K562 (cell line): ENCODE data around the gene HS6ST1. TPM values are rescaled to one million over a fixed set of nuclear protein-coding genes. Genes with fewer than 3 reads are reported as not detected.

Experiments used
- ATAC-seq: fragments of 200-7000 bp; cut with Tn5 transposase; 3 replicates; pipeline ENCODE4 v1.9.1; 2020; ENCODE audit warnings: moderate library complexity
- BruUV-seq: library from RNA; stranded (reverse); fragments of 400-500 nt; replicated peaks from 2 replicates; lab custom pipeline; 2021; lab: Mats Ljungman, UMichigan
- CTCF ChIA-PET: fragments of 300-600 bp; formaldehyde crosslinking; extraction: SDS; loops from one replicate; lab custom pipeline; 2021; ENCODE audit warnings: low intra/inter-chr PET ratio; lab: Yijun Ruan, JAX
- POLR2A ChIA-PET: fragments of 300-600, 350-650 bp; sonication (Branson Sonifier 250); formaldehyde crosslinking; extraction: SDS; loops from one replicate; lab custom pipeline; 2021; ENCODE audit warnings: antibody characterized with exemption, inconsistent platforms; lab: Yijun Ruan, JAX
- DNase-seq, 4 experiments: peaks; one replicate each; pipeline versions ENCODE4 v3.0.0 to v3.0.0-alpha.2; 2011 to 2018; ENCODE audit warnings: low spot score in 3 of 4, mixed read lengths in 3 of 4; ENCODE audit errors: extremely low read depth in 1 of 4
- FAIRE-seq: peaks from 2 replicates; lab custom pipeline; 2011; peaks lifted over from hg19 to GRCh38; lab: Jason Lieb, UNC
- H2AFZ ChIP-seq: 2 replicates; pipeline ENCODE4 v1.6.0; 2011; ENCODE audit warnings: low read depth, low read length, control low read depth, inconsistent platforms
- H3K27ac ChIP-seq: fragments of 200-600 bp; 3 replicates; pipeline ENCODE4 v1.8.0; 2011; ENCODE audit warnings: low read depth, mild to moderate bottlenecking, control low read depth, inconsistent platforms, low read length, moderate library complexity, mixed read lengths; ENCODE audit errors: extremely low read depth
- H3K27me3 ChIP-seq, 2 experiments: fragments of 300-600 bp in 1 of 2; 2 replicates in 1 of 2; 3 replicates in 1 of 2; pipeline versions ENCODE4 v1.6.0 to v1.8.0; 2011; ENCODE audit warnings: inconsistent platforms in 2 of 2, low read length in 2 of 2, mild to moderate bottlenecking in 1 of 2, mixed read lengths in 1 of 2, moderate library complexity in 1 of 2; ENCODE audit not compliant: control insufficient read depth in 2 of 2, insufficient read depth in 2 of 2
- H3K36me3 ChIP-seq: fragments of 300-600 bp; 3 replicates; pipeline ENCODE4 v1.8.0; 2011; ENCODE audit warnings: mild to moderate bottlenecking, low read length, inconsistent platforms; ENCODE audit not compliant: control insufficient read depth, insufficient read depth
- H3K4me1 ChIP-seq, 2 experiments: fragments of 200-600 bp in 1 of 2; replicated peaks in 1 of 2; 2 replicates in 1 of 2; 3 replicates in 1 of 2; pipeline versions ENCODE4 v1.5.1 to v1.8.0; 2011; ENCODE audit warnings: inconsistent platforms in 2 of 2, low read length in 2 of 2, mild to moderate bottlenecking in 1 of 2, mixed read lengths in 1 of 2, moderate library complexity in 1 of 2; ENCODE audit not compliant: control insufficient read depth in 2 of 2, insufficient read depth in 2 of 2
- H3K4me2 ChIP-seq: 2 replicates; pipeline ENCODE4 v1.6.1; 2011; ENCODE audit warnings: low read length, control low read depth, inconsistent platforms, mixed read lengths; ENCODE audit not compliant: insufficient read depth
- H3K4me3 ChIP-seq: fragments of 200-600 bp; sonication (generic), shearing (Covaris generic); 2 replicates; pipeline ENCODE4 v1.5.1; 2016; ENCODE audit warnings: control low read depth, inconsistent platforms
- H3K79me2 ChIP-seq: fragments of 200-600 bp; 3 replicates; pipeline ENCODE4 v1.8.0; 2011; ENCODE audit warnings: low read length, inconsistent platforms; ENCODE audit not compliant: control insufficient read depth, insufficient read depth
- H3K9ac ChIP-seq, 2 experiments: 2 replicates each; pipeline versions ENCODE4 v1.6.0 to v1.6.1; 2011; ENCODE audit warnings: low read depth in 2 of 2, low read length in 2 of 2, control low read depth in 1 of 2, inconsistent platforms in 1 of 2, mild to moderate bottlenecking in 1 of 2, mixed read lengths in 1 of 2; ENCODE audit not compliant: insufficient read depth in 1 of 2
- H3K9me1 ChIP-seq: one replicate; pipeline ENCODE4 v1.6.0; 2011; ENCODE audit warnings: inconsistent platforms, mild to moderate bottlenecking, low read length, moderate library complexity; ENCODE audit not compliant: control insufficient read depth, insufficient read depth
- H3K9me3 ChIP-seq: replicated peaks from 2 replicates; pipeline ENCODE4 v1.5.1; 2011; ENCODE audit warnings: low read depth, low read length, inconsistent platforms; ENCODE audit not compliant: control insufficient read depth, insufficient read depth
- H4K20me1 ChIP-seq: replicated peaks from 2 replicates; pipeline ENCODE4 v1.6.1; 2011; ENCODE audit warnings: low read length, inconsistent platforms, mixed read lengths; ENCODE audit not compliant: control insufficient read depth, insufficient read depth
- EWSR1 ChIP-seq: fragments of 450-650 bp; IDR thresholded peaks from 2 replicates; pipeline ENCODE4 v1.6.1; 2018; ENCODE audit warnings: borderline replicate concordance, mild to moderate bottlenecking, low read depth, moderate library complexity; ENCODE audit not compliant: partially characterized antibody
- GTF2A2 ChIP-seq: IDR thresholded peaks from 2 replicates; pipeline ENCODE4 v1.6.1; 2016; ENCODE audit warnings: mild to moderate bottlenecking, missing genetic modification characterization, missing compliant biosample characterization
- KLF13 ChIP-seq: fragments of 450-650 bp; IDR thresholded peaks from 2 replicates; pipeline ENCODE4 v1.6.1; 2016; ENCODE audit warnings: missing genetic modification characterization, low read depth, mild to moderate bottlenecking, missing compliant biosample characterization, moderate library complexity, borderline replicate concordance
- ZBTB1 ChIP-seq: sonication (generic); formaldehyde crosslinking; IDR thresholded peaks from 2 replicates; pipeline ENCODE4 v1.8.1; 2023; ENCODE audit warnings: missing genetic modification reagents, low read depth, mild to moderate bottlenecking, borderline replicate concordance
- ZNF124 ChIP-seq: sonication (generic); formaldehyde crosslinking; IDR thresholded peaks from 2 replicates; pipeline ENCODE4 v1.8.1; 2022; ENCODE audit warnings: missing genetic modification reagents
- ZNF253 ChIP-seq: fragments of 250-450 bp; sonication (Bioruptor Pico); conservative IDR thresholded peaks from 2 replicates; pipeline ENCODE4 v1.6.1; 2021; ENCODE audit warnings: mild to moderate bottlenecking
- ZNF436 ChIP-seq: fragments of 250-450, 450-650 bp; sonication (Bioruptor Pico); formaldehyde crosslinking; IDR thresholded peaks from 2 replicates; pipeline ENCODE4 v1.7.0; 2020; ENCODE audit warnings: mild to moderate bottlenecking
- WGBS: fragments of 100-300 bp; shearing (Covaris generic); methylation state at CpG from one replicate; pipeline ENCODE4 v1.1.6; 2016; ENCODE audit warnings: low coverage, mixed read lengths; ENCODE audit not compliant: insufficient coverage; ENCODE audit errors: missing lambda C conversion rate; 5-methylcytosine and 5-hydroxymethylcytosine counted together
- in situ Hi-C: fragments of 300-500 bp; cut with MboI; formaldehyde crosslinking; loops from 4 replicates; pipeline ENCODE4 v1.15.0; 2018; ENCODE audit warnings: inconsistent platforms, mixed read lengths
- intact Hi-C: fragments of 100-400 bp; cut with micrococcal nuclease; formaldehyde crosslinking; loops from 2 replicates; pipeline ENCODE4 v1.14.2; 2022
- polyA plus RNA-seq, 8 experiments: library from polyadenylated mRNA; depleted of rRNA in 4 of 8; stranded (reverse) in 5 of 8; unstranded in 3 of 8; fragments of >200 nt; fragmentation: Nextera tagmentation in 2 of 8; fragmentation: Illumina TruSeq in 1 of 8; extraction: Ambion mirVana in 2 of 8; extraction: Trizol in 1 of 8; gene quantifications; 2 replicates each; pipeline versions ENCODE4 v1.2.1 to v1.2.3, GENCODE V29; 2011 to 2014; ENCODE audit warnings: inconsistent platforms in 1 of 8, missing spikeins in 1 of 8
- total RNA-seq, 7 experiments: library from RNA; depleted of rRNA in 6 of 7; stranded (reverse); fragments of >200 nt in 6 of 7; fragmentation: Illumina TruSeq in 2 of 7; extraction: Trizol in 2 of 7; gene quantifications; 2 replicates each; pipeline versions ENCODE4 v1.2.1 to v1.2.3, GENCODE V29; 2011 to 2021; ENCODE audit warnings: low replicate concordance in 1 of 7
- TF ChIP-seq, protein P1 (sequence below): fragments of 250-450 bp; sonication (Bioruptor Pico); IDR thresholded peaks from 2 replicates; pipeline ENCODE4 v1.4.0; 2020; ENCODE audit warnings: borderline replicate concordance
- TF ChIP-seq, protein P2 (sequence below): sonication (generic); formaldehyde crosslinking; IDR thresholded peaks from 2 replicates; pipeline ENCODE4 v1.8.1; 2023; ENCODE audit warnings: mild to moderate bottlenecking, missing genetic modification reagents
- TF ChIP-seq, protein P3 (sequence below): IDR thresholded peaks from 3 replicates; pipeline ENCODE4 v1.6.1; 2011; ENCODE audit warnings: borderline replicate concordance, mild to moderate bottlenecking; ENCODE audit not compliant: insufficient read length, insufficient read depth
- TF ChIP-seq, protein P4 (sequence below): fragments of 450-650 bp; formaldehyde crosslinking; IDR thresholded peaks from 2 replicates; pipeline ENCODE4 v1.4.0; 2020; ENCODE audit warnings: mild to moderate bottlenecking, moderate library complexity

The HS6ST1 gene
- total and polyA plus RNA-seq, 9 of the 15 experiments (the other 6 are each of a cell fraction or from before 2014, with no cell fraction given): 0.06 to 7.4 (median 3.8) TPM

DNA sequence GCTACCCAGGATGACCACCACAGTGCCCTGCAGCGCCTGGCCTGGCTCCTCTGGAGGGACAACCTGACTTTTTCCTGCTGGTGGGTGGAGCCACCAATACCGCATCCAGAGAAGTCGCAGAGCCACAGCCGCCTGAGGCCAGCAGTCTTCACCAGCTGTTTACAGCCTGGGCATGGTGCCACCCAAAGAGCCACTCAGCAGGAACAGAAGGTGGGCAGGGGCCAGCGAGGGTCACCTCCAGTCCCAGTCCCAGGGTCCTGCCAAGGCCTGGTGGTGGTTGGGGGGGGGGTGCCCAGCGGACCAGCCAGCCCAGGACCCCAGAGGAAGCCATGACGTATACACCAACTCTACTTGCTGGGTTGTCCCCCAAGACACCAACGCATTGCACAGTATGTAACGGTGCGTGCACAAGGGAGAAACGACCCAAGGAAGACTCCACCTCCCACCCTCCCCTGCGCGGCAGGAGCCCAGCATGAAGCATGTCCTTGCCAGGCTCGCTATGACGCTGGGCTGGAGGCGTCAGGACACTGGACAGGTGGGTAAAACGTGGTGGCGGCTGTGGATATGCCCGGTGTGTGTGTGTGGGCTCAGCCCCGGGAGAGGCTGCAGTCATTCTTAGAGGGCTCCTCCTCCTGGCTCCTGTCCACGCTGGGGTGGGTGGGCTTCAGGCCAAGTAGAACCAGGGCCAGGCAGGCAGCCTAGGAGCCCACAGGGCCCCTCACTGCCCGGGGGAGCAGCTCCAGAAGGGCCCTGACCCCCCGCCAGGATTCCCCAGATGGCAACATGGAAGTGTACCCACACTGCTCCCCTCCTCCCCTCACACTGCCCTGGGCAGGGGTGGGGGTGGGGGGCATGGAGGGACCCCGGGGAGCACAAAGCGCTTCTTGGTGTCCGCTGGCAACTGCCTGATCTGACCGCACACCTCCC is 49.3 kb downstream of the HS6ST1 start:
- 61% methylated on average over 20 of the region's 27 CpGs for WGBS
- Histone ChIP-seq H3K4me3 (no peak overlapping the region), H3K9ac (no peak overlapping the region), H3K79me2 (no peaks in the 10 kb centered on the region), H4K20me1 (peaks cover 3% of the 10 kb centered on the region; the same call in 1 of the 2 replicates), H3K27ac (no peak overlapping the region), H2AFZ (no peak overlapping the region), H3K4me1 (peaks cover 0 to 6% of the 10 kb centered on the region in 2 experiments; a peak in 2 of 5 replicates), H3K9me3 (no peaks in the 10 kb centered on the region), H3K4me2 (no peak overlapping the region), H3K9me1 (no peaks in the 10 kb centered on the region), H3K36me3 (no peaks in the 10 kb centered on the region), H3K27me3 (no peaks in the 10 kb centered on the region)
- CTCF ChIA-PET: no interaction called here
- intact Hi-C loops (no loop called here), in situ Hi-C loops (no loop called here)
- no peak for DNase-seq
- POLR2A ChIA-PET: interaction anchor here (0.6 kb wide), 1 partner anchor 11 kb away, joined by 4 read pairs; no protein-coding TSS in a partner anchor
- no TSS peak for BruUV-seq
- FAIRE-seq: no peak
- TF ChIP-seq, protein P1, sequence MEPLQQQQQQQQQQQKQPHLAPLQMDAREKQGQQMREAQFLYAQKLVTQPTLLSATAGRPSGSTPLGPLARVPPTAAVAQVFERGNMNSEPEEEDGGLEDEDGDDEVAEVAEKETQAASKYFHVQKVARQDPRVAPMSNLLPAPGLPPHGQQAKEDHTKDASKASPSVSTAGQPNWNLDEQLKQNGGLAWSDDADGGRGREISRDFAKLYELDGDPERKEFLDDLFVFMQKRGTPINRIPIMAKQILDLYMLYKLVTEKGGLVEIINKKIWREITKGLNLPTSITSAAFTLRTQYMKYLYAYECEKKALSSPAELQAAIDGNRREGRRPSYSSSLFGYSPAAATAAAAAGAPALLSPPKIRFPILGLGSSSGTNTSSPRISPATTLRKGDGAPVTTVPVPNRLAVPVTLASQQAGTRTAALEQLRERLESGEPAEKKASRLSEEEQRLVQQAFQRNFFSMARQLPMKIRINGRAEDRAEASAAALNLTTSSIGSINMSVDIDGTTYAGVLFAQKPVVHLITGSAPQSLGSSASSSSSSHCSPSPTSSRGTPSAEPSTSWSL (CRISPR knock-in tag): no peak
- TF ChIP-seq GTF2A2 (tag): no peak
- TF ChIP-seq ZNF253: no peak
- TF ChIP-seq EWSR1: no peak
- no peak for TF ChIP-seq ZNF436
- no peak for TF ChIP-seq ZNF124 (CRISPR knock-in tag)
- no peak for TF ChIP-seq KLF13 (tag)
- TF ChIP-seq, protein P2, sequence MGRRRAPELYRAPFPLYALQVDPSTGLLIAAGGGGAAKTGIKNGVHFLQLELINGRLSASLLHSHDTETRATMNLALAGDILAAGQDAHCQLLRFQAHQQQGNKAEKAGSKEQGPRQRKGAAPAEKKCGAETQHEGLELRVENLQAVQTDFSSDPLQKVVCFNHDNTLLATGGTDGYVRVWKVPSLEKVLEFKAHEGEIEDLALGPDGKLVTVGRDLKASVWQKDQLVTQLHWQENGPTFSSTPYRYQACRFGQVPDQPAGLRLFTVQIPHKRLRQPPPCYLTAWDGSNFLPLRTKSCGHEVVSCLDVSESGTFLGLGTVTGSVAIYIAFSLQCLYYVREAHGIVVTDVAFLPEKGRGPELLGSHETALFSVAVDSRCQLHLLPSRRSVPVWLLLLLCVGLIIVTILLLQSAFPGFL (CRISPR knock-in tag): no peak
- TF ChIP-seq, protein P3, sequence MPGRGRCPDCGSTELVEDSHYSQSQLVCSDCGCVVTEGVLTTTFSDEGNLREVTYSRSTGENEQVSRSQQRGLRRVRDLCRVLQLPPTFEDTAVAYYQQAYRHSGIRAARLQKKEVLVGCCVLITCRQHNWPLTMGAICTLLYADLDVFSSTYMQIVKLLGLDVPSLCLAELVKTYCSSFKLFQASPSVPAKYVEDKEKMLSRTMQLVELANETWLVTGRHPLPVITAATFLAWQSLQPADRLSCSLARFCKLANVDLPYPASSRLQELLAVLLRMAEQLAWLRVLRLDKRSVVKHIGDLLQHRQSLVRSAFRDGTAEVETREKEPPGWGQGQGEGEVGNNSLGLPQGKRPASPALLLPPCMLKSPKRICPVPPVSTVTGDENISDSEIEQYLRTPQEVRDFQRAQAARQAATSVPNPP: no peak
- TF ChIP-seq, protein P4, sequence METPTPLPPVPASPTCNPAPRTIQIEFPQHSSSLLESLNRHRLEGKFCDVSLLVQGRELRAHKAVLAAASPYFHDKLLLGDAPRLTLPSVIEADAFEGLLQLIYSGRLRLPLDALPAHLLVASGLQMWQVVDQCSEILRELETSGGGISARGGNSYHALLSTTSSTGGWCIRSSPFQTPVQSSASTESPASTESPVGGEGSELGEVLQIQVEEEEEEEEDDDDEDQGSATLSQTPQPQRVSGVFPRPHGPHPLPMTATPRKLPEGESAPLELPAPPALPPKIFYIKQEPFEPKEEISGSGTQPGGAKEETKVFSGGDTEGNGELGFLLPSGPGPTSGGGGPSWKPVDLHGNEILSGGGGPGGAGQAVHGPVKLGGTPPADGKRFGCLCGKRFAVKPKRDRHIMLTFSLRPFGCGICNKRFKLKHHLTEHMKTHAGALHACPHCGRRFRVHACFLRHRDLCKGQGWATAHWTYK (CRISPR knock-in tag): no peak
- TF ChIP-seq ZBTB1: no peak
- ATAC-seq: no peak
